Measurements from ENCODE around the gene UEVLD. TPM values are rescaled to one million over a fixed set of nuclear protein-coding genes. Genes with fewer than 3 reads are reported as not detected.

UEVLD gene
- polyA plus RNA-seq, 3 donors: 15.0 to 25.9 (median 17.9) TPM

- DNase-seq: no peak
Observed at GRCh38 chr11:18523084-18523483, 65.5 kb downstream of the UEVLD start.

- DNase-seq: no peak
Observed at GRCh38 chr11:18522388-18522787, 66.1 kb downstream of the UEVLD start.

- no peak for DNase-seq
Observed at GRCh38 chr11:18521122-18521521, 67.4 kb downstream of the UEVLD start.

- no peak for DNase-seq
Observed at GRCh38 chr11:18502352-18502751, 86.2 kb downstream of the UEVLD start.

GRCh38 chr11:18501629-18502028 is 86.9 kb downstream of the UEVLD start:
- DNase-seq: no peak

GRCh38 chr11:18498039-18498438 is 90.5 kb downstream of the UEVLD start:
- DNase-seq: no peak

- no peak for DNase-seq
Observed at GRCh38 chr11:18495703-18496102, 92.8 kb downstream of the UEVLD start.

GRCh38 chr11:18495271-18495670 is 93.3 kb downstream of the UEVLD start:
- DNase-seq: no peak

GRCh38 chr11:18493310-18493709 is 95.2 kb downstream of the UEVLD start:
- DNase-seq: no peak

- no peak for DNase-seq
Observed at GRCh38 chr11:18492888-18493287, 95.6 kb downstream of the UEVLD start.

GRCh38 chr11:18491924-18492323 is 96.6 kb downstream of the UEVLD start:
- no peak for DNase-seq

- DNase-seq: no peak
Observed at GRCh38 chr11:18490736-18491485, 97.6 kb downstream of the UEVLD start.

GRCh38 chr11:18490319-18490718 is 98.2 kb downstream of the UEVLD start:
- no peak for DNase-seq

- no peak for DNase-seq
Observed at GRCh38 chr11:18485913-18486528, 102.5 kb downstream of the UEVLD start.

Other genes starting within 250 kb of the UEVLD start
- 100 to 1,000 TPM; 298 to 317 (median 306) TPM for gene LDHA, start 194.2 kb downstream of the UEVLD start, polyA plus RNA-seq (ENCODE audit: insufficient read length in 3 of 3)
- gene LDHC, start 176.4 kb downstream of the UEVLD start, polyA plus RNA-seq (ENCODE audit: insufficient read length in 3 of 3): 1 to 10 TPM in 2 of 3 donors, under 1 TPM in 1; 0.13 to 2.2 (median 1.9) TPM
- 1 to 10 TPM in 2 of 3 donors, under 1 TPM in 1; 0.67 to 1.5 (median 1.5) TPM for gene LDHAL6A, start 132.9 kb downstream of the UEVLD start, polyA plus RNA-seq (ENCODE audit: insufficient read length in 3 of 3)
- gene TSG101, start 61.8 kb downstream of the UEVLD start, polyA plus RNA-seq (ENCODE audit: insufficient read length in 3 of 3): 100 to 1,000 TPM; 138 to 179 (median 162) TPM
- gene MISFA, start 11.1 kb upstream of the UEVLD start, polyA plus RNA-seq (ENCODE audit: insufficient read length in 3 of 3): 10 to 100 TPM in 2 of 3 donors, 1 to 10 TPM in 1; 5.7 to 17.3 (median 15.4) TPM
- 10 to 100 TPM; 21.7 to 24.5 (median 22.8) TPM for gene SPTY2D1, start 45.6 kb upstream of the UEVLD start, polyA plus RNA-seq (ENCODE audit: insufficient read length in 3 of 3)
- gene TMEM86A, start 110.0 kb upstream of the UEVLD start, polyA plus RNA-seq (ENCODE audit: insufficient read length in 3 of 3): 1 to 10 TPM; 8.6 to 9.6 (median 8.8) TPM
- gene IGSF22, start 137.5 kb upstream of the UEVLD start, polyA plus RNA-seq (ENCODE audit: insufficient read length in 3 of 3): 1 to 10 TPM; 2.4 to 3.4 (median 3.1) TPM
- gene PTPN5, start 203.1 kb upstream of the UEVLD start, polyA plus RNA-seq (ENCODE audit: insufficient read length in 3 of 3): 1 to 10 TPM in 1 of 3 donors, under 1 TPM in 2; 0.46 to 1.3 (median 0.58) TPM

All from renal pelvis (tissue), 4 donors.